NCI-H2171 (cell line): ENCODE data around the gene SLPI.

Experiments used
- DNase-seq: peaks from one replicate; lab custom pipeline; 2025; lab: John Stamatoyannopoulos, UW

SLPI gene

GRCh38 chr20:45212836-45213235, 41.5 kb downstream of the SLPI start:
- no peak for DNase-seq

DNA sequence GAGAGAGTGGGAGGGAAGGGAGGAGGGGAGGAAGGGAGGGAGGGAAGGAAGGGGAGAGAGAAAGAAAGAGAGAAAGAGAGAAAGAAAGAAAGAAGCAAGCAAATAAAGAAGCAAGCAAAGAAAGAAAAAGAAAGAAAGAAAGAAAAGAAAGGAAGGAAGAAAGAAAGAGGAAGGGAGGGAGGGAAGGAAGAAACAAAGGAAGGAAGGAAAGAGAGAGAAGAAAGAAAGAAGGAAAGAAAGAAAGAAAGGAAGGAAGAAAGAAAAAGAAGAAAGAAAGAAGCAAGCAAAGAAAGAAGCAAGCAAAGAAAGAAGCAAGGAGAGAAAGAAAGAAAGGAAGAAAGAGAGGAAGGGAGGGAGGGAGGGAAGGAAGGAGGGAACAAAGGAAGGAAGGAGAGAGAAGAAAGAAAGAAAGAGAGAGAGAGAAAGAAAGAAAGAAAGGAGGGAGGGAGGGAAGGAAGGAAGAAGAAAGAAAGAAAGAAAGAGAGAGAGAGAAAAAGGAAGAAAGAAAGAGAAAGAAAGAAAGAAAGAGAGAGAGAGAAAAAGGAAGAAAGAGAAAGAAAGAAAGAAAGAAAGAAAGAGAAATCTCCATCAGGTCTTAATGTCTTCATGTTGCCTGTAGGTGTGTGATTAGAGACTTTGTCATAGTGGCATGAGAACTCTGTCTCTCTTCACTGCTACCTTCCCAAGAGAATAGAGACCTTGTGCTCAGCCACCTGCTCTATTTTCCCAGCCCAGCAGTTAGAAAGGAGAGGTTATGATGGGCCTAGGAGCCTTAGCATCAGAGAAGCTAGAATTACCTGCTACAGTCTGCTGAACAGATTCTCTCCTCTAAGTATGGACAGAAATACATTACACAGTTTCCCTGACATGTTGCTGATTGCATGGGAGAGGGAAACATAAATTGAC, 42.5 kb downstream of the SLPI start:
- DNase-seq, result peak; percentile 74

DNA sequence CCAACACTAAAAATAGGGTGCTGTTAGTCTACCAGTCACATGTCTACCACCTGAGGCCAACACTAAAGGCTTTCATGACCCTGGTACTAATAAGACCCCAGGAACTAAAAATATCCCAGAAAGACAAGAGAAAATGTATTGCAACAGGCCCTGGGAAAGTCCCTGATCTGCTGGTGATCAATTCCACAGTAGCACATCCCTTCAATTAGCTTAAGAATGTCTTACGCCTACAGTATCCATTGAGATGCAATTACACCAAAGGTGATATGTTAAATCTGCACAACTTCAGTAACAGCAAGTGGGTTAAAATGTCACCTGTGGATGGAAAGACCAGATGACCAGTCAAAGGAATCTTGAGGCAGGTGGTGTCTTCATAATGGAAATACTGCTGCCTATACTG, 44.4 kb downstream of the SLPI start:
- no peak for DNase-seq

DNA sequence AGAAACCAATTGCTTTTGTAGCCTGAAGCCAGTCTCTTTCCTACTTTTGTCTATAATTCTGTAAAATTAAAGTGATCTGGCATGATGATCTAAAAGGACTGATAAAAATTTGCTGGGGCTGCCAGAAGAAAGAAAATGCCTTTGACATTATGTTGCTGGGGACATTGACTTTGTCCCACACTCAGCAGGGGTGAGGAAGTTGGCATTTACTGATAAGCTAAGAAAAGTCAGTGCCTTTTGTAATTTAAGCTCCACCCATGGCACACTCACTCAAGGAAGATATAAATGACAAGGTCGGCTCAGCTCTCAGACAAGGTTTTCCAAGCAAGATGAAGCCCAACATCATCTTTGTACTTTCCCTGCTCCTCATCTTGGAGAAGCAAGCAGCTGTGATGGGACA, 47.6 kb downstream of the SLPI start, which contains the start of gene SEMG1:
Gene SEMG1 (plus strand): TSS at position 309 of the 400 bp plus-strand sequence. CDS start 21 bp downstream, at position 330.
- no peak for DNase-seq
